GM06990 (cell line): ENCODE results near the gene ATP8B4.

ENCODE experiments used
- DNase-seq: peaks from one replicate; pipeline ENCODE4 v3.0.0-alpha.2; 2011; ENCODE audit not compliant: insufficient read length; ENCODE audit errors: extremely low read depth
- H3K27me3 ChIP-seq: replicated peaks from 2 replicates; pipeline ENCODE4 v1.6.0; 2011; ENCODE audit warnings: low read length; ENCODE audit not compliant: control insufficient read depth, insufficient read depth
- H3K36me3 ChIP-seq: 2 replicates; pipeline ENCODE4 v1.5.1; 2011; ENCODE audit warnings: low read length; ENCODE audit not compliant: control insufficient read depth, insufficient read depth
- H3K4me3 ChIP-seq: replicated peaks from 2 replicates; pipeline ENCODE4 v1.5.1; 2011; ENCODE audit warnings: low read depth, mild to moderate bottlenecking, control low read depth, low read length
- TF ChIP-seq, protein P1 (sequence below): IDR thresholded peaks from 2 replicates; pipeline ENCODE4 v1.5.1; 2011; ENCODE audit warnings: low read length, control low read depth, mild to moderate bottlenecking, inconsistent platforms; ENCODE audit not compliant: insufficient read depth, poor library complexity, severe bottlenecking

ATP8B4 gene

DNA sequence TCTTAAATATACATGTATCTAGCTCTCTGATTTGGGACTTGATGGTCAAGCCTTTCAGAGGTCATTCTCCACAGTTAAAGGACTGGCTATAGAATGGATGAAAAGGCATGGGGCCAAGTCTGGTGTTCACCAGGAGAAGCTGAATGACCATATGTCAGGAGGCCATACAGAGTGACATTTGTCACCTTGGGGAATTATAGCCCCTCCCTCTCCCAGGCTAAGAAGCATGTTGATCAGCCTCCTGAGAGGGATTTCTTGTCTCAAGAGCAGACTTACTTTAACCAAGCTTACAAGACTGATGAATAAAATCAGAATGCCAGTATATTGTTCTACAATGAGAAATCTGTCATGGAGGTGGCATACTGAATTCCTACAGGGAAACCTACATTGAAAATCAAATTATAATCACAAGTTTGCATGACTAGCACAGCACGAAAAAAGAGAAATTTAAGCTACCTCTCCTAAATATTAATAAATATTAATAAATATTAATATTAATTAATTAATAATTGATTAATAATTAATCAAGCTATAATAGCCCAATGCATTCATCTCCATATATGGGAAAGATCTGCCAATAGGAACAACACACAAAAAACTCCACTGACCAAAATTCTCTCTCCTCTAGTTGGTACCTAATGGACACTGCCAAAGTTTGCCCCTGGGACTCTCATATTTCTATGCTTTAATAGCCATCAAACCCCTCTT lies 47.3 kb downstream of the ATP8B4 start:
- Histone ChIP-seq H3K36me3 (no peaks in the 10 kb centered on the region), H3K27me3 (no peaks in the 10 kb centered on the region; the same call in 1 of the 2 replicates), H3K4me3 (no peak overlapping the region)
- TF ChIP-seq, protein P1, sequence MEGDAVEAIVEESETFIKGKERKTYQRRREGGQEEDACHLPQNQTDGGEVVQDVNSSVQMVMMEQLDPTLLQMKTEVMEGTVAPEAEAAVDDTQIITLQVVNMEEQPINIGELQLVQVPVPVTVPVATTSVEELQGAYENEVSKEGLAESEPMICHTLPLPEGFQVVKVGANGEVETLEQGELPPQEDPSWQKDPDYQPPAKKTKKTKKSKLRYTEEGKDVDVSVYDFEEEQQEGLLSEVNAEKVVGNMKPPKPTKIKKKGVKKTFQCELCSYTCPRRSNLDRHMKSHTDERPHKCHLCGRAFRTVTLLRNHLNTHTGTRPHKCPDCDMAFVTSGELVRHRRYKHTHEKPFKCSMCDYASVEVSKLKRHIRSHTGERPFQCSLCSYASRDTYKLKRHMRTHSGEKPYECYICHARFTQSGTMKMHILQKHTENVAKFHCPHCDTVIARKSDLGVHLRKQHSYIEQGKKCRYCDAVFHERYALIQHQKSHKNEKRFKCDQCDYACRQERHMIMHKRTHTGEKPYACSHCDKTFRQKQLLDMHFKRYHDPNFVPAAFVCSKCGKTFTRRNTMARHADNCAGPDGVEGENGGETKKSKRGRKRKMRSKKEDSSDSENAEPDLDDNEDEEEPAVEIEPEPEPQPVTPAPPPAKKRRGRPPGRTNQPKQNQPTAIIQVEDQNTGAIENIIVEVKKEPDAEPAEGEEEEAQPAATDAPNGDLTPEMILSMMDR, result no peak
- DNase-seq, result no peak

DNA sequence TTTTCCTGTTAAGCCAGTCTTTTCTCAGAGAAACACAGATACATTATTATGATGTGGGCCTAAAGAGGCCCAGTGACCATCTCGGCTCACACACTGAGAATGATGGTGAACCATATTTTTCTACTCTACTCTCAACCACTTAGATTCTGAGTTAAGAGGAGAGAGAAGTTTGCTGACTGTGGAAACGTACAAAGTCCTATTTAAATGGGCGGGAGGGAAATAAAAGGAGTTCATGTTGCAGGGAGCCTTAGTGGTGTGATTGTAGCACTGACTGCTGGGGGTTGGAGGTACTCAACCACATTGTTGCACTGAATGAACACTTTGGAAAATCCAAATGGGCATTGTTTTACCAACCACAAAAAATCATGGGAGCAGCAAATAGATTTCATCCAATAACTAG lies 51.0 kb downstream of the ATP8B4 start:
- no peak for DNase-seq

DNA sequence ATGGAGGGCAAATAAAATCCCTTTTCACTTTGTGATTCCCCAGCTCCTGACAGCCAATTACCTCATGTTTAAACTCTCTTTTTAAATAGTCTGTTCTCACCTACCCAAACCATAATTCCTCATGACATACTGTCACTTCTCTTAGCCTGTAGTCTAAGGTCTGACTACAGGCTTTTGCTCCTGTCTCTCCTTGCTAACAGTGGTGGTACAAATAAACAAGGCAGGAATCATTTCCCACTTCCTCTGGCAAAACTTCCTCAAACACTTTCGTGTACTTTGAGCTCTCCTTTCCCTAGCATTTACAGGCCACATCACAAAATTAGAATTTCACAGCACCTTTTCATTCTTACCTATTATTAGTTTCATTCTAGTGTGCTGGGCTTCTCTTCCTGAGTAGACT lies 51.8 kb downstream of the ATP8B4 start:
- TF ChIP-seq, protein P1, result no peak
- no peak for DNase-seq
- H3K27me3 ChIP-seq, result no peaks in the 10 kb centered on the region; the same call in none of the 2 replicates
- H3K4me3 ChIP-seq, result no peak overlapping the region
- no peaks in the 10 kb centered on the region for H3K36me3 ChIP-seq

More for the DNA sequence above, 51.0 kb downstream of the ATP8B4 start:
- TF ChIP-seq, protein P1, result no peak
- H3K4me3 ChIP-seq, result no peak overlapping the region
- H3K36me3 ChIP-seq, result no peaks in the 10 kb centered on the region
- H3K27me3 ChIP-seq, result no peaks in the 10 kb centered on the region; the same call in none of the 2 replicates

DNA sequence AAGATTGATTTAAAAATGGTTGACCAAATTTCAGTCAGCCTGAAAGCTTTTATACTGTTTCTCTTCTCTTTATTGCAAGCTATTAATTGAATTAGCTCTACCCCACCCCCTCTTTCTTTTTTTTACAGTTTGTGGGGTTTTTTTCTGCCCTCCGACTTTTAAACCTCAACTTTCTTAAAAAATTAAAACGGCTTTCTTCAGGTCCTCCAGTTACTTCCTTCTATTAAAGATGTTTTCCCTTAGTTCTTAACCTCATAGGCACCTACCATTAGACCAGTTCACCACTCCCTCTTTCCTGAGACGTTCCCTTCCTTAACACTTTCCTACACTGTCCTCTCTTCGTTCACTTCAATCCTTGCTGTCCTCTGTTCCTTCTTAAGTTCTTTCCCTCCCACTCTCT lies 52.4 kb downstream of the ATP8B4 start:
- Histone ChIP-seq H3K27me3 (no peaks in the 10 kb centered on the region; the same call in none of the 2 replicates), H3K4me3 (no peak overlapping the region), H3K36me3 (no peaks in the 10 kb centered on the region)
- no peak for DNase-seq
- TF ChIP-seq, protein P1, result no peak

DNA sequence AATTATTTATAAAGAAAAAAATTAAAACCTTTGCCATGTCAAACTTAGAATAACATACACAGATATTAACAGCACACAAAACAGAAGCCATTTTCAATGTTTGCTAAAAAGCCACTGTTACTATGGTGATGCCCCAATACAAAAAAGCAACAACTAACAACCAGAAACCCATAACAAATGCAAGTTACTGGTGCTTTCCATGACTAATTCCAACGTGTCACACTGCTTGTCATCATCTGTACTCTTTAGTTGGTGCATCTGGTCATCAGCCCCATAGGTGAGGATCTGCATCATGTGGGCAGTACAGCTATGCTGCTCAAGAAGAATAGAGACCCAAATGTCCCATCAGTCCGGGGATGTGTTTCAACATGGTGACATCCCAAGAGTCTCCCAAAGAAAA lies 52.8 kb downstream of the ATP8B4 start:
- no peak for DNase-seq

More for the DNA sequence above, 52.8 kb downstream of the ATP8B4 start:
- TF ChIP-seq, protein P1, result no peak
- H3K36me3 ChIP-seq, result no peaks in the 10 kb centered on the region
- no peaks in the 10 kb centered on the region; the same call in none of the 2 replicates for H3K27me3 ChIP-seq
- no peak overlapping the region for H3K4me3 ChIP-seq
